Loucy (cell line): ENCODE measurements around the gene E4F1.
"Not testable (repeated sequence)": the region's sequence is repeated elsewhere in the genome, so short reads cannot be mapped to it uniquely, and the experiment has no call there.

ENCODE experiments used
- H2AFZ ChIP-seq: fragments of 200-600 bp; sonication (generic); 2 replicates; pipeline ENCODE4 v1.6.0; 2016; ENCODE audit warnings: antibody characterized with exemption, mild to moderate bottlenecking, low read length, moderate library complexity
- H3F3A ChIP-seq: fragments of 200-600 bp; 2 replicates; pipeline ENCODE4 v1.6.0; 2016; ENCODE audit warnings: antibody characterized with exemption, low read depth, mild to moderate bottlenecking
- H3K27me3 ChIP-seq: fragments of 200-600 bp; sonication (generic); 2 replicates; pipeline ENCODE4 v1.6.1; 2014; ENCODE audit warnings: low read length, mild to moderate bottlenecking; ENCODE audit not compliant: insufficient read depth, poor library complexity, severe bottlenecking
- H3K36me3 ChIP-seq: fragments of 200-600 bp; sonication (generic); 2 replicates; pipeline ENCODE4 v1.6.1; 2016; ENCODE audit warnings: low read length; ENCODE audit not compliant: insufficient read depth
- H3K4me1 ChIP-seq: fragments of 200-600 bp; sonication (generic); 2 replicates; pipeline ENCODE4 v1.5.1; 2014; ENCODE audit warnings: low read length, mild to moderate bottlenecking; ENCODE audit not compliant: insufficient read depth, poor library complexity, severe bottlenecking
- H3K4me2 ChIP-seq: fragments of 200-600 bp; sonication (generic); 2 replicates; pipeline ENCODE4 v1.6.0; 2014; ENCODE audit warnings: antibody characterized with exemption, low read length, low read depth, mild to moderate bottlenecking; ENCODE audit not compliant: poor library complexity, severe bottlenecking
- H3K4me3 ChIP-seq: fragments of 200-600 bp; sonication (generic); 2 replicates; pipeline ENCODE4 v1.5.1; 2014; ENCODE audit warnings: low read length, mild to moderate bottlenecking, mixed read lengths; ENCODE audit not compliant: poor library complexity, severe bottlenecking
- H3K79me2 ChIP-seq: fragments of 200-600 bp; sonication (generic); 2 replicates; pipeline ENCODE4 v1.6.1; 2014; ENCODE audit warnings: low read length; ENCODE audit not compliant: insufficient read depth
- H3K9ac ChIP-seq: fragments of 200-600 bp; sonication (generic); 2 replicates; pipeline ENCODE4 v1.6.0; 2014; ENCODE audit warnings: mild to moderate bottlenecking, low read depth, low read length, moderate library complexity; ENCODE audit not compliant: poor library complexity, severe bottlenecking
- H3K9me2 ChIP-seq: fragments of 200-600 bp; sonication (generic); replicated peaks from 2 replicates; pipeline ENCODE4 v1.6.1; 2016; ENCODE audit warnings: low read depth, low read length, mixed read lengths
- H3K9me3 ChIP-seq: fragments of 200-600 bp; sonication (generic); 2 replicates; pipeline ENCODE4 v1.6.1; 2014; ENCODE audit warnings: mild to moderate bottlenecking, antibody characterized with exemption, low read length, low read depth; ENCODE audit not compliant: insufficient read depth
- H4K20me1 ChIP-seq: fragments of 200-600 bp; sonication (generic); 2 replicates; pipeline ENCODE4 v1.6.0; 2014; ENCODE audit warnings: antibody characterized with exemption, low read length, mild to moderate bottlenecking; ENCODE audit not compliant: insufficient read depth, poor library complexity, severe bottlenecking
- EZH2phosphoT487 ChIP-seq: fragments of 200-600 bp; IDR thresholded peaks from 2 replicates; pipeline ENCODE4 v1.6.1; 2018; ENCODE audit warnings: antibody characterized with exemption, mild to moderate bottlenecking, moderate library complexity, borderline replicate concordance
- TF ChIP-seq, protein P1 (sequence below): fragments of 200-600 bp; sonication (generic); conservative IDR thresholded peaks from 2 replicates; pipeline ENCODE4 v1.5.1; 2014; ENCODE audit warnings: mild to moderate bottlenecking, antibody characterized with exemption, low read length

The E4F1 gene

DNA sequence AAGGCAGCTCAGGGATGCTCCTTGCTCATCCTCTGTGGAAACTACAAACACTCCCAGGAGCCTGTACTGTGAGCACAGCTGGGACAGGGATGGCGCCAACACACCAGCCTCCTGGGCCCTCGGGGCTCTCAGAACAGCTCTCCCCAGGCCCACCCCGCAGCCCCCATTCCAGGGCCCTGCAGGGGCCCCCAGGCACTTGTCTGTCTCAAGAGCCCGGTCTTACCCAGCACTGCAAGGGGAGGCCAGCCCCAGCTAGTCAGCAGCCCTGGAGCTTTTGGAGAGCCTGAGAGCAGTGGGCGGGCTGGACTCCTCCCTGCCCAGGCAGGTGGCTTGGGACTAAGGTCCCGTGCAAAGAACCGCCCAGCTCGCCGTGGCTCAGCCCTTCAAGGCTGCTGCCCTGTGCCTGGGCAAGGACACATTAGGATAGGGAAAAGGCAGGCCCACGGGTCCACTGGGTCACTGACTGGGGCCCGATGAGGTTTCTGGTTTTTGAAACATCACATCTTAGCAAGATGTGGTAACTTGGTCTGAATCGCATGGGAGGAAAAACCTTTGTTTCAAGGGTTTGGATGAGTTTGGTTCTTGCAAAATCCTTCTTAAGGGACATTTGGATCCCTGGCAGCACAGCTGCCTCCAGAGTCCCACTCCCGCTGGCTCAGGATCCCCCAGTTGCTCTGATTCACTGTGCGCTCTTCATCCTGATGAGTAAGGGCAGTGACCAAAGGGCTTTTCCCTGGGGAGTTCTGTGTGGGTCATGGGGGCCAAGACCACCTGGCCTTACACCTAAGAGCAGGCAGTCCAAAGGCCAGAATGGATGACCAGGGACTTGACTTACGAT is 15.7 kb downstream of the E4F1 start:
- Histone ChIP-seq H3K36me3 (no peaks in the 10 kb centered on the region), H3K9me2 (no peaks in the 10 kb centered on the region), H3K27me3 (no peaks in the 10 kb centered on the region), H3K79me2 (no peaks in the 10 kb centered on the region), H2AFZ (no peak overlapping the region), H4K20me1 (no peaks in the 10 kb centered on the region), H3K9me3 (no peaks in the 10 kb centered on the region), H3K4me3 (no peak overlapping the region), H3K4me2 (no peak overlapping the region), H3K4me1 (no peaks in the 10 kb centered on the region), H3F3A (no peaks in the 10 kb centered on the region), H3K9ac (no peak overlapping the region)
- no peak for TF ChIP-seq EZH2phosphoT487
- TF ChIP-seq, protein P1, sequence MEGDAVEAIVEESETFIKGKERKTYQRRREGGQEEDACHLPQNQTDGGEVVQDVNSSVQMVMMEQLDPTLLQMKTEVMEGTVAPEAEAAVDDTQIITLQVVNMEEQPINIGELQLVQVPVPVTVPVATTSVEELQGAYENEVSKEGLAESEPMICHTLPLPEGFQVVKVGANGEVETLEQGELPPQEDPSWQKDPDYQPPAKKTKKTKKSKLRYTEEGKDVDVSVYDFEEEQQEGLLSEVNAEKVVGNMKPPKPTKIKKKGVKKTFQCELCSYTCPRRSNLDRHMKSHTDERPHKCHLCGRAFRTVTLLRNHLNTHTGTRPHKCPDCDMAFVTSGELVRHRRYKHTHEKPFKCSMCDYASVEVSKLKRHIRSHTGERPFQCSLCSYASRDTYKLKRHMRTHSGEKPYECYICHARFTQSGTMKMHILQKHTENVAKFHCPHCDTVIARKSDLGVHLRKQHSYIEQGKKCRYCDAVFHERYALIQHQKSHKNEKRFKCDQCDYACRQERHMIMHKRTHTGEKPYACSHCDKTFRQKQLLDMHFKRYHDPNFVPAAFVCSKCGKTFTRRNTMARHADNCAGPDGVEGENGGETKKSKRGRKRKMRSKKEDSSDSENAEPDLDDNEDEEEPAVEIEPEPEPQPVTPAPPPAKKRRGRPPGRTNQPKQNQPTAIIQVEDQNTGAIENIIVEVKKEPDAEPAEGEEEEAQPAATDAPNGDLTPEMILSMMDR, result no peak

DNA sequence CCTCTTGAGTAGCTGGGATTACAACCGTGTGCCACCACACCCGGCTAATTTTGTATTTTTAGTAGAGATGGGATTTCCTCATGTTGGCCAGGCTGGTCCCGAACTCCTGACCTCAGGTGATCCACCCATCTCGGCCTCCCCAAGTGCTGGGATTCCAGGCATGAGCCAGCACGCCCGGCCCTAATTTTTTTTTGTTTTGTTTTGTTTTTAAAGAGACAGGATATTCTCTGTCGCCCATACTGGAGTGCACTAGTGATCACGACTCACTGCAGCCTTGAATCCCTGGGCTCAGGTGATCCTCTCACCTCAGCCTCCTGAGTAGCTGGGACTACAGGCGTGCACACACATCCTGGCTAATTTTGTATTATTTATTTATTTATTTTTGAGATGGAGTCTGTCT is 16.9 kb downstream of the E4F1 start:
- H4K20me1 ChIP-seq, H3K9me3 ChIP-seq, H3K4me2 ChIP-seq, H2AFZ ChIP-seq, H3K27me3 ChIP-seq, H3K79me2 ChIP-seq, H3K36me3 ChIP-seq, H3K9ac ChIP-seq, H3K4me1 ChIP-seq, H3K9me2 ChIP-seq, H3F3A ChIP-seq, H3K4me3 ChIP-seq: not testable (repeated sequence)

DNA sequence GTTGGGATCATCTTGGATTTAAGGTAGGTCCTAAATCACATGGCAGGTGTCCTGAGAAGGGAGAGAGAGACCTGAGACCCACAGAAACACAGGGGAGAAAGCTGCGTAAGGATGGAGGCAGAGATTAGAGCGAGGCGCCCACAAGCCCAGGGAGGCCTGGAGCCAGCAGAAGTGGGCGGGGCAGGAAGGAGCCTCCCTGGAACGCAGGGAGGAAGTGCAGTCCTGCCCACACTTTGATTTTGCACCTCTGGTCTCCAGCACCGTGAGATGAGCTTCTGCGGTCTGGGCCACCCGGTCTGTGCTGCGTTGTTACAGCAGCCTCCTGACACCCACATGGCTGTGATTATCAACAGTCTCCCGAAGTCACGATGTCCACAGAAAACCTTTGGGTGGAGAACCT is 19.2 kb downstream of the E4F1 start:
- Histone ChIP-seq H3K9ac (no peak overlapping the region), H3K4me1 (no peaks in the 10 kb centered on the region)

More for the DNA sequence above, 19.2 kb downstream of the E4F1 start:
- H3K27me3 ChIP-seq, result no peaks in the 10 kb centered on the region
- H3K9me2 ChIP-seq, result no peaks in the 10 kb centered on the region
- no peaks in the 10 kb centered on the region for H3K79me2 ChIP-seq
- TF ChIP-seq EZH2phosphoT487, result no peak
- TF ChIP-seq, protein P1, result no peak
- no peak overlapping the region for H2AFZ ChIP-seq
- no peak overlapping the region for H3K4me2 ChIP-seq
- H3K4me3 ChIP-seq, result no peak overlapping the region
- no peaks in the 10 kb centered on the region for H3K36me3 ChIP-seq
- H4K20me1 ChIP-seq, result no peaks in the 10 kb centered on the region
- no peaks in the 10 kb centered on the region for H3K9me3 ChIP-seq
- H3F3A ChIP-seq, result no peaks in the 10 kb centered on the region
